GM19324 (cell line): ENCODE measurements around the gene CAV3.
"Not testable (repeated sequence)": the region's sequence is repeated elsewhere in the genome, so short reads cannot be mapped to it uniquely, and the experiment has no call there.

ENCODE experiments used
- ATAC-seq: cut with Tn5 transposase; IDR thresholded peaks from one replicate; pipeline ENCODE4 v1.9.1; 2021; ENCODE audit warnings: mild to moderate bottlenecking, moderate library complexity; ENCODE audit not compliant: unreplicated experiment, low FRiP score

Gene CAV3

DNA sequence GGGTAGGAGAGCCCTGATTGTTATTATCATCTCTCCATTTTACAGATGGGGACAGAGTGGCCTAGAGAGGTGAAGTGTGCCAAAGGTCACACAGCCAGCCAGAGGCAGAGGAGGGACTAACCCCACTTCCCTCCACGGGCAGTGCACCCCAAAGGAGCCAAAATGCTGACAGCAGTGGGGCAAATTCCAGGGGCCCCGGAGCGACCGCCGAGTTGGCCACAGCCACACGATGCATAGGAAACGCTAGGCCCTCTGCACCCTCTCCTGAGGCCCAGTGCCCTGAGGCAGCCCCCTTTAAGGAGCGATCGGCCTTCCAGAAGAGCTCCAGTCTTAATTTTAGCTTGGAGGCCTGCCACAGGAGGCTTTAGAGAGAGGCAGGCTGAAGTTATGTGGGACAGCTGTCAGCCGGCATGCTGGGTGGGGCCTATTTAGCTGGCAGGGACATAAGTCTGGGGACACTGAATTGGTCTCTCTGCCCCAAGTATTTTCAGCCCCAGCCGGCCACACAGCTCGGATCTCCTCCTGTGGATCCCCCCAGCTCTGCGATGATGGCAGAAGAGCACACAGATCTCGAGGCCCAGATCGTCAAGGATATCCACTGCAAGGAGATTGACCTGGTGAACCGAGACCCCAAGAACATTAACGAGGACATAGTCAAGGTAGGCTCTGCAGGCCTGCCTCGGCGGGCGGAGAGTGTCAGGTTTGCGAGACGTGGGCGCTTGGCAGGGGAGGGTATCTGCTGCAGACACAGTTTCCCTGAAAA is at the start of gene CAV3:
Gene CAV3 (plus strand): TSS at position 471 of the 763 bp plus-strand sequence. CDS start 75 bp downstream, at position 546.
- no peak for ATAC-seq

GRCh38 chr3:8684992-8685391 is 48.6 kb upstream of the CAV3 start:
- ATAC-seq = not testable (repeated sequence)

GRCh38 chr3:8691295-8691694 is 42.3 kb upstream of the CAV3 start:
- ATAC-seq = not testable (repeated sequence)

GRCh38 chr3:8702560-8702959 is 31.0 kb upstream of the CAV3 start:
- ATAC-seq = no peak

- no peak for ATAC-seq
Observed at GRCh38 chr3:8705575-8705974, 28.0 kb upstream of the CAV3 start.

- no peak for ATAC-seq
Observed at GRCh38 chr3:8709287-8709686, 24.3 kb upstream of the CAV3 start.

- ATAC-seq = no peak
Observed at GRCh38 chr3:8709801-8710507, 23.6 kb upstream of the CAV3 start.

GRCh38 chr3:8712045-8712907 is 21.3 kb upstream of the CAV3 start:
- ATAC-seq = no peak

DNA sequence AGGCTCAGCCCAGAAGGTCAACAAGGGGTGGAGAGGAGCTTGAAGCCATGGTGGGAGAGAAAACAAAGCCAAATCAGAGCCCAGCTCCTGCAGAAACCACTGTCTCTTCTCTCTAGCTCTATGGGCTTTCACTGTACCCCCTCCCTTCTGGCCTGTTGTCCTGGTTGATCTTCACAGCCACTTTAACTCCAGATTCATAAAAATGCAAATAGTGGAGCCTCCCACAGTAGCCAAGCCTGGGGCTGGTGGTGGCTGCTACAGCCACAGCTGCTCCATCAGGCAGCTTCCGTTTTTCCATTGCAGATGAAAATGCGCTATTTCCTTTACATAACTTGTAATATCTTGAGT is 20.7 kb upstream of the CAV3 start:
- no peak for ATAC-seq

GRCh38 chr3:8713901-8714759 is 19.5 kb upstream of the CAV3 start:
- no peak for ATAC-seq

- not testable (repeated sequence) for ATAC-seq
Observed at GRCh38 chr3:8715757-8716156, 17.8 kb upstream of the CAV3 start.

DNA sequence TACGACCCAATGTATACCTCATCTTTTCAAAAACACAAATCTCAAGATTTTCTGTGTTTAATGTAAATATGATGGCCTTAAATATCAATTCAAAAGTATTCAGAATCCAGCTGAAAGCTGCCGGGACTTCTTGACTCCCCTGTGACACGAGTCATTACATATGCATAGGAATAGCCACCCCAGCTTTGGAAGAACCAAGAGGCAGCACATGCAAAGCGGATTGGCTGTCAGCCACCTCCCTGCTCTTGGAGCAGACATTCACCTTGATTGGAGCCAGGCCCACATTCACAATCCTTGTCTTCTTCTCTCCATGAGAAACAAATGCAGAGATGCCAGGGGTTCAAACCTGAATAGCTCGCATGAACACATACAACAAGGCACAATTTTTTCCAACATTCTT is 10.8 kb upstream of the CAV3 start:
- ATAC-seq = no peak

GRCh38 chr3:8723612-8724011 is 10.0 kb upstream of the CAV3 start:
- ATAC-seq = no peak

DNA sequence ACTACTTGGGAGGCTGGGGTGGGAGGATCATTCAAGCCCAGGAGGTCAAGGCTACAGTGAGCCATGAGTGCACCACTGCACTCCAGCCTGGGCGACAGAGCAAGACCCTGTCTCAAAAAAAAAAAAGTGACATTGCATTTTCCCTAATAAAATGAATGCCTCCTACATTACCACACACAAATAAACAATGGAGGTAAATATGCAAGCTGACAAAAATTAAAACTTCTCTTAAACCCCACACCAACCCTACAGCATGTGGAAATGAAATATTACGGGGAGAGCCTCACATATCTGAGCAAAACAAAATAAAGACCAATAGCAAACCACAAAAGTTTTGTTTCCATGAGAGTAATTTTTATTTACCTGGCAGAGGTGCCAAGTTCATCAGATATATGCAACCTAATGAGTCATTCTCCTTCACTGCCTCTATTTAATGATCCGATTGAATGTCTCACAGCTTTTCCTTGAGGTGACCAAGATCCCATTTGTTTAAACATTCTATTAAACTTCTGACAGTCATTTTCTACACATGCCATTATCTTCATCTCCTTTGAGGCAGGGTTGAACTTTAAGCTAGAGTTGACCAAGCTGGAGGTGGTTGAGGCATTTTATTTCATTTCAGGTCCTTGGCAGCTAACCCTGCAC is 9.4 kb upstream of the CAV3 start:
- ATAC-seq = no peak

DNA sequence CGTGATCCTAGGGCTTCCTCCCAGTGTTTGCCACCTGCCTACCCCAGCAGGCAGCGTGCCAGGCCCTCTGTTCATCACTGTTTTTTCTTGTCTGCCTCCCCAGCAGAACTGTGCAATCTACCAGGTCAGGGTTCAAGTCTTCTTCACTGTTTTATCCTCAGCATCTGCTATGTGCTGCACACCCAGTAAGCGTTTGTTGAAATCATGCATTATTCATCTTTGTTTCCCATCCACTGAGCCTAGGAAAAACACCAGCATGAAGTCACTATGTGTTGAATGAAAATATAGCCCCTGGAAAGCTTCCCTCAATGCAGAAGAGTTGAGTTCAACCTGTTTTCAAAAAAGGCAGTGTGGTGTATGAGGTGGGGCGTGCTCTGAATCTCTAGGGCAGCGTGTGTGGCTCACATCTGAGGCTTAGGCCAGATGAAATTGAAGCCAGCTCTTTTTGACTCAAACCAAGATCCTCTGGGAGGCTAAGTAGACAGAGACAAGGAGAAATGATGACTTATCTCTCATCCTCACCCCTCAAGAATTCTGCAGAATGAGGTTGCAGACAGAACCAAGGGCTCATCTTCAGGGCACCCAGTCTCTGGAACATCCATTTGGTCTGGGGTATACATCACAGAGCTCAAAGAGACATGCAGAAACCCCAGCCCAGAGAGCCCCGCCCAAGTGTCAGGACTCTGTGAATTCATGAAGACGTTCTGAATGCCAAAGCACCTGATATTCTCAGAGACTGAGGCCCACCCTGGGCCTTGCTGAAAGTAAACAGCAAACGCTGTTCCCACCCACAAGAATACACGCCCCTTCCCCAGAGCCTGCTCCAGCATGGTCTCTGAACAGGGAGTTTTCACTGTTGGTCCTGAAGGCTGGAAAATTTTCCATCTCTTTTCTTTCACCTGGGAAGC is 5.7 kb upstream of the CAV3 start:
- ATAC-seq = no peak

- ATAC-seq = no peak
Observed at GRCh38 chr3:8729479-8729878, 4.1 kb upstream of the CAV3 start.

- ATAC-seq = no peak
Observed at GRCh38 chr3:8730656-8731055, 2.9 kb upstream of the CAV3 start.

GRCh38 chr3:8732413-8732812 is 1.2 kb upstream of the CAV3 start:
- no peak for ATAC-seq
